HG03575 (cell line): ENCODE measurements around the gene DPP6.

Source experiments
- ATAC-seq: cut with Tn5 transposase; IDR thresholded peaks from one replicate; pipeline ENCODE4 v1.9.1; 2021; ENCODE audit not compliant: unreplicated experiment, insufficient number of reproducible peaks, low FRiP score; ENCODE audit errors: extremely low read depth

DPP6 gene

GRCh38 chr7:154474903-154475520, 422.8 kb downstream of the DPP6 start:
- no peak for ATAC-seq

- ATAC-seq: no peak
These were observed 423.7 kb downstream of the DPP6 start for GRCh38 chr7:154475864-154476263.

- no peak for ATAC-seq
These were observed 428.6 kb downstream of the DPP6 start for GRCh38 chr7:154480817-154481216.

- ATAC-seq: no peak
These were observed 430.7 kb downstream of the DPP6 start for GRCh38 chr7:154482863-154483262.

GRCh38 chr7:154484406-154484805, 432.2 kb downstream of the DPP6 start:
- no peak for ATAC-seq

GRCh38 chr7:154484943-154485342, 432.7 kb downstream of the DPP6 start:
- ATAC-seq: no peak

GRCh38 chr7:154489897-154490296, 437.7 kb downstream of the DPP6 start:
- ATAC-seq: no peak

- no peak for ATAC-seq
These were observed 441.4 kb downstream of the DPP6 start for GRCh38 chr7:154493594-154493993.

- no peak for ATAC-seq
These were observed 445.6 kb downstream of the DPP6 start for GRCh38 chr7:154497751-154498150.

- no peak for ATAC-seq
These were observed 451.9 kb downstream of the DPP6 start for GRCh38 chr7:154503962-154504550.

GRCh38 chr7:154504918-154505317, 452.7 kb downstream of the DPP6 start:
- no peak for ATAC-seq

GRCh38 chr7:154505362-154505761, 453.2 kb downstream of the DPP6 start:
- ATAC-seq: no peak

GRCh38 chr7:154509192-154509591, 457.0 kb downstream of the DPP6 start:
- ATAC-seq: no peak

GRCh38 chr7:154512121-154512833, 460.1 kb downstream of the DPP6 start:
- no peak for ATAC-seq

- no peak for ATAC-seq
These were observed 465.6 kb downstream of the DPP6 start for GRCh38 chr7:154517768-154518167.

- ATAC-seq: no peak
These were observed 467.0 kb downstream of the DPP6 start for GRCh38 chr7:154519229-154519628.

GRCh38 chr7:154530136-154530535, 477.9 kb downstream of the DPP6 start:
- ATAC-seq: no peak

GRCh38 chr7:154532771-154533170, 480.6 kb downstream of the DPP6 start:
- no peak for ATAC-seq

GRCh38 chr7:154540596-154540995, 488.4 kb downstream of the DPP6 start:
- no peak for ATAC-seq

GRCh38 chr7:154541606-154542005, 489.4 kb downstream of the DPP6 start:
- no peak for ATAC-seq
